Trophoblast cell (in vitro differentiated cells and primary cell): ENCODE data around the gene PTPRCAP.
A peak's percentile ranks its signal among the peaks of the same experiment; 100 is the strongest.

Experiments used
- DNase-seq, 2 donors: peaks; one replicate each; pipeline ENCODE4 v3.0.0-alpha.2; 2016
- H2AFZ ChIP-seq: 2 replicates; pipeline ENCODE4 v1.6.1; 2013; ENCODE audit warnings: low read length, moderate library complexity, mild to moderate bottlenecking; ENCODE audit not compliant: insufficient read depth, poor library complexity
- H2AK5ac ChIP-seq: 2 replicates; pipeline ENCODE4 v1.6.1; 2013; ENCODE audit warnings: mild to moderate bottlenecking, low read length
- H2BK120ac ChIP-seq: 2 replicates; pipeline ENCODE4 v1.6.1; 2013; ENCODE audit warnings: low read length, mild to moderate bottlenecking, moderate library complexity; ENCODE audit not compliant: insufficient read depth, poor library complexity
- H2BK12ac ChIP-seq: 2 replicates; pipeline ENCODE4 v1.6.1; 2013; ENCODE audit warnings: mild to moderate bottlenecking, low read length, moderate library complexity
- H2BK5ac ChIP-seq: 2 replicates; pipeline ENCODE4 v1.6.1; 2013; ENCODE audit warnings: low read length, low read depth, moderate library complexity, mild to moderate bottlenecking; ENCODE audit not compliant: poor library complexity
- H3K14ac ChIP-seq: 2 replicates; pipeline ENCODE4 v1.6.1; 2013; ENCODE audit warnings: mild to moderate bottlenecking, low read length
- H3K18ac ChIP-seq: 2 replicates; pipeline ENCODE4 v1.6.1; 2013; ENCODE audit warnings: mild to moderate bottlenecking, low read length
- H3K23ac ChIP-seq: 2 replicates; pipeline ENCODE4 v1.6.1; 2013; ENCODE audit warnings: low read length
- H3K27ac ChIP-seq: 2 replicates; pipeline ENCODE4 v1.5.1; 2013; ENCODE audit warnings: low read depth, mild to moderate bottlenecking, inconsistent platforms, low read length, moderate library complexity
- H3K27me3 ChIP-seq: 2 replicates; pipeline ENCODE4 v1.6.1; 2013; ENCODE audit warnings: inconsistent platforms, mild to moderate bottlenecking, low read length, moderate library complexity; ENCODE audit not compliant: insufficient read depth
- H3K36me3 ChIP-seq, 2 experiments: 1 replicate in 1 of 2; 2 replicates in 1 of 2; pipeline ENCODE4 v1.6.1; 2013; ENCODE audit warnings: low read length in 2 of 2, mild to moderate bottlenecking in 2 of 2, moderate library complexity in 1 of 2; ENCODE audit not compliant: insufficient read depth in 2 of 2, control insufficient read depth in 1 of 2
- H3K4ac ChIP-seq: 2 replicates; pipeline ENCODE4 v1.6.1; 2013; ENCODE audit warnings: low read depth, mild to moderate bottlenecking, low read length, moderate library complexity
- H3K4me1 ChIP-seq, 2 experiments: 1 replicate in 1 of 2; 2 replicates in 1 of 2; pipeline ENCODE4 v1.6.1; 2013; ENCODE audit warnings: low read length in 2 of 2, mild to moderate bottlenecking in 2 of 2, moderate library complexity in 1 of 2; ENCODE audit not compliant: insufficient read depth in 2 of 2, control insufficient read depth in 1 of 2
- H3K4me2 ChIP-seq: 2 replicates; pipeline ENCODE4 v1.6.1; 2013; ENCODE audit warnings: inconsistent platforms, mild to moderate bottlenecking, low read length, moderate library complexity
- H3K4me3 ChIP-seq: 2 replicates; pipeline ENCODE4 v1.5.1; 2013; ENCODE audit warnings: mild to moderate bottlenecking, low read depth, low read length, inconsistent platforms
- H3K79me1 ChIP-seq: one replicate; pipeline ENCODE4 v1.6.1; 2013; ENCODE audit warnings: low read length
- H3K79me2 ChIP-seq: 2 replicates; pipeline ENCODE4 v1.6.1; 2013; ENCODE audit warnings: low read length, mild to moderate bottlenecking; ENCODE audit not compliant: control insufficient read depth, insufficient read depth, poor library complexity
- H3K9ac ChIP-seq: 2 replicates; pipeline ENCODE4 v1.6.1; 2013; ENCODE audit warnings: mild to moderate bottlenecking, low read length
- H3K9me3 ChIP-seq: 2 replicates; pipeline ENCODE4 v1.6.1; 2013; ENCODE audit warnings: low read depth, mild to moderate bottlenecking, control low read depth, inconsistent platforms, low read length; ENCODE audit not compliant: insufficient read depth
- H4K12ac ChIP-seq: 2 replicates; pipeline ENCODE4 v1.6.1; 2013; ENCODE audit warnings: low read depth, mild to moderate bottlenecking, low read length, moderate library complexity
- H4K8ac ChIP-seq: 2 replicates; pipeline ENCODE4 v1.6.1; 2013; ENCODE audit warnings: low read depth, mild to moderate bottlenecking, low read length, moderate library complexity
- H4K91ac ChIP-seq: one replicate; pipeline ENCODE4 v1.6.1; 2013; ENCODE audit warnings: low read depth, mild to moderate bottlenecking, low read length, moderate library complexity
- WGBS: extraction: QIAGEN DNeasy Blood & Tissue Kit; methylation state at CpG from one replicate; pipeline ENCODE4 v1.1.7; 2013; ENCODE audit warnings: missing lambda C conversion rate; ENCODE audit not compliant: insufficient read length, insufficient coverage; ENCODE audit errors: extremely low coverage; 5-methylcytosine and 5-hydroxymethylcytosine counted together

The PTPRCAP gene

GRCh38 chr11:67437809-67438157 is 301 bp upstream of the PTPRCAP start:
- no peak overlapping the region for H3K4me2 ChIP-seq
- H3K9me3 ChIP-seq, result no peaks in the 10 kb centered on the region
- peaks cover 4% of the 10 kb centered on the region for H3K79me2 ChIP-seq
- peak overlapping the region; percentile 30 for H4K8ac ChIP-seq
- peak overlapping the region; percentile 1 for H2BK12ac ChIP-seq
- peak overlapping the region; percentile 59 for H4K91ac ChIP-seq
- H3K79me1 ChIP-seq, result peaks cover 11% of the 10 kb centered on the region
- no peak overlapping the region for H3K9ac ChIP-seq
- H3K18ac ChIP-seq, result peak overlapping the region; percentile 21
- no peak overlapping the region for H3K4ac ChIP-seq
- WGBS, result no CpG with 5 or more reads among the region's 3 CpGs
- no peak overlapping the region for H2AFZ ChIP-seq
- no peak overlapping the region for H3K23ac ChIP-seq
- peak overlapping the region; percentile 64 for H3K14ac ChIP-seq
- peak overlapping the region; percentile 81 for H3K27ac ChIP-seq
- H2BK120ac ChIP-seq, result no peak overlapping the region
- no peak overlapping the region for H3K4me3 ChIP-seq
- H2BK5ac ChIP-seq, result no peak overlapping the region
- DNase-seq, result no peak
- H3K36me3 ChIP-seq, result peaks cover 73 to 81% of the 10 kb centered on the region in 2 experiments
- peak overlapping the region; percentile 38 for H4K12ac ChIP-seq
- H3K4me1 ChIP-seq, result peaks cover 17 to 32% of the 10 kb centered on the region in 2 experiments
- no peaks in the 10 kb centered on the region for H3K27me3 ChIP-seq
- no peak overlapping the region for H2AK5ac ChIP-seq

- Histone ChIP-seq H2BK5ac (peak overlapping the region; percentile 20), H3K4me3 (no peak overlapping the region), H3K79me2 (no peaks in the 10 kb centered on the region), H2BK120ac (no peak overlapping the region), H4K12ac (no peak overlapping the region), H2AK5ac (no peak overlapping the region), H3K23ac (no peak overlapping the region), H3K4me2 (peak overlapping the region; percentile 14), H2BK12ac (peak overlapping the region; percentile 7), H3K14ac (no peak overlapping the region), H3K27me3 (no peaks in the 10 kb centered on the region), H3K79me1 (peaks cover 9% of the 10 kb centered on the region), H4K8ac (no peak overlapping the region), H3K9me3 (no peaks in the 10 kb centered on the region), H3K36me3 (peaks cover 80 to 85% of the 10 kb centered on the region in 2 experiments), H3K9ac (no peak overlapping the region), H3K27ac (peak overlapping the region; percentile 80), H3K4me1 (peaks cover 12 to 24% of the 10 kb centered on the region in 2 experiments), H3K4ac (no peak overlapping the region), H4K91ac (peak overlapping the region; percentile 41), H3K18ac (no peak overlapping the region), H2AFZ (no peak overlapping the region)
- peak; percentile 24 to 32 for DNase-seq
- no CpG with 5 or more reads among the region's 6 CpGs for WGBS
Observed at GRCh38 chr11:67436459-67437081, 912 bp downstream of the PTPRCAP start.

- H3K79me2 ChIP-seq, result no peaks in the 10 kb centered on the region
- peak overlapping the region; percentile 49 for H4K91ac ChIP-seq
- peak overlapping the region; percentile 1 for H3K14ac ChIP-seq
- no peak overlapping the region for H2BK5ac ChIP-seq
- no peak overlapping the region for H2BK12ac ChIP-seq
- DNase-seq, result no peak
- H3K23ac ChIP-seq, result no peak overlapping the region
- no peak overlapping the region for H3K9ac ChIP-seq
- no peaks in the 10 kb centered on the region for H3K9me3 ChIP-seq
- no peaks in the 10 kb centered on the region for H3K27me3 ChIP-seq
- peak overlapping the region; percentile 80 for H3K27ac ChIP-seq
- H3K4me1 ChIP-seq, result peaks cover 12 to 24% of the 10 kb centered on the region in 2 experiments
- H2BK120ac ChIP-seq, result peak overlapping the region; percentile 3
- H3K79me1 ChIP-seq, result peaks cover 9% of the 10 kb centered on the region
- H3K4me3 ChIP-seq, result no peak overlapping the region
- no CpG with 5 or more reads among the region's 38 CpGs for WGBS
- H4K8ac ChIP-seq, result no peak overlapping the region
- H3K4ac ChIP-seq, result no peak overlapping the region
- H3K36me3 ChIP-seq, result peaks cover 79 to 82% of the 10 kb centered on the region in 2 experiments
- H2AFZ ChIP-seq, result no peak overlapping the region
- peak overlapping the region; percentile 23 for H4K12ac ChIP-seq
- peak overlapping the region; percentile 12 for H3K18ac ChIP-seq
- no peak overlapping the region for H3K4me2 ChIP-seq
- H2AK5ac ChIP-seq, result peak overlapping the region; percentile 32
Observed at GRCh38 chr11:67435727-67436458, 1.6 kb downstream of the PTPRCAP start.

GRCh38 chr11:67435031-67435726 is 2.3 kb downstream of the PTPRCAP start:
- peaks cover 12 to 24% of the 10 kb centered on the region in 2 experiments for H3K4me1 ChIP-seq
- peaks cover 9% of the 10 kb centered on the region for H3K79me1 ChIP-seq
- no peak overlapping the region for H3K23ac ChIP-seq
- H3K27ac ChIP-seq, result peak overlapping the region; percentile 80
- H3K4me3 ChIP-seq, result no peak overlapping the region
- no peak for DNase-seq
- H4K8ac ChIP-seq, result no peak overlapping the region
- H3K14ac ChIP-seq, result no peak overlapping the region
- no CpG with 5 or more reads among the region's 26 CpGs for WGBS
- H3K4me2 ChIP-seq, result no peak overlapping the region
- no peak overlapping the region for H3K18ac ChIP-seq
- H3K4ac ChIP-seq, result no peak overlapping the region
- H3K9me3 ChIP-seq, result no peaks in the 10 kb centered on the region
- no peak overlapping the region for H2BK12ac ChIP-seq
- H3K27me3 ChIP-seq, result no peaks in the 10 kb centered on the region
- no peak overlapping the region for H2AFZ ChIP-seq
- H3K36me3 ChIP-seq, result peaks cover 77% of the 10 kb centered on the region in 2 experiments
- no peak overlapping the region for H3K9ac ChIP-seq
- H4K91ac ChIP-seq, result peak overlapping the region; percentile 49
- no peak overlapping the region for H2AK5ac ChIP-seq
- H2BK5ac ChIP-seq, result no peak overlapping the region
- H3K79me2 ChIP-seq, result no peaks in the 10 kb centered on the region
- H4K12ac ChIP-seq, result no peak overlapping the region
- H2BK120ac ChIP-seq, result no peak overlapping the region
